DND-41 (cell line): ENCODE measurements around the gene C16orf78.

Experiments used
- EZH2 ChIP-seq: IDR thresholded peaks from 3 replicates; pipeline ENCODE4 v1.6.1; 2012; ENCODE audit warnings: borderline replicate concordance, low read depth, mild to moderate bottlenecking, moderate library complexity, low read length, inconsistent platforms; ENCODE audit not compliant: severe bottlenecking
- TF ChIP-seq, protein P1 (sequence below): IDR thresholded peaks from 2 replicates; pipeline ENCODE4 v1.5.1; 2012; ENCODE audit warnings: borderline replicate concordance, low read length, moderate library complexity, mild to moderate bottlenecking; ENCODE audit not compliant: poor library complexity, severe bottlenecking; ENCODE audit errors: extremely low read depth

DNA sequence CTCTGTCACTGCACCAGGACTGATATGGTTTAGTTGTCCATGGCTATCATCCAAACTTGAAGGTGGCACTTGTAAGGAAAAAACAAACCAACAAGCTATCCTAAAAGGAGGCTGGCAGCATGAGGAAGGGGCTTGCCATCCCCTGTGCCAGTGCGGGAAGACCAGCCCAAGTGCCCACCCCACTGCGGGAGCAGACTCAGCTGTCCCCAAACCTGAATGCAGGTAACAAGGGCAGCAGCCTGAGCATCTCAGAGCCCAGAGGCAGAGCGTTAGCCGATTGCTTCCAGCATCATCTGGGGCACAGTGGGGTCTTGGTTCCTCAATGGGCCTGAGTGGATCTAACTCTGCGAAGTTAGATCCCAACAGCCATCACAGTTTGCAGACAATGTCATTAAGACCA, 29.2 kb upstream of the C16orf78 start:
- TF ChIP-seq, protein P1, sequence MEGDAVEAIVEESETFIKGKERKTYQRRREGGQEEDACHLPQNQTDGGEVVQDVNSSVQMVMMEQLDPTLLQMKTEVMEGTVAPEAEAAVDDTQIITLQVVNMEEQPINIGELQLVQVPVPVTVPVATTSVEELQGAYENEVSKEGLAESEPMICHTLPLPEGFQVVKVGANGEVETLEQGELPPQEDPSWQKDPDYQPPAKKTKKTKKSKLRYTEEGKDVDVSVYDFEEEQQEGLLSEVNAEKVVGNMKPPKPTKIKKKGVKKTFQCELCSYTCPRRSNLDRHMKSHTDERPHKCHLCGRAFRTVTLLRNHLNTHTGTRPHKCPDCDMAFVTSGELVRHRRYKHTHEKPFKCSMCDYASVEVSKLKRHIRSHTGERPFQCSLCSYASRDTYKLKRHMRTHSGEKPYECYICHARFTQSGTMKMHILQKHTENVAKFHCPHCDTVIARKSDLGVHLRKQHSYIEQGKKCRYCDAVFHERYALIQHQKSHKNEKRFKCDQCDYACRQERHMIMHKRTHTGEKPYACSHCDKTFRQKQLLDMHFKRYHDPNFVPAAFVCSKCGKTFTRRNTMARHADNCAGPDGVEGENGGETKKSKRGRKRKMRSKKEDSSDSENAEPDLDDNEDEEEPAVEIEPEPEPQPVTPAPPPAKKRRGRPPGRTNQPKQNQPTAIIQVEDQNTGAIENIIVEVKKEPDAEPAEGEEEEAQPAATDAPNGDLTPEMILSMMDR: no peak
- no peak for TF ChIP-seq EZH2
